Liver (tissue), 3 donors: Measurements from ENCODE around the gene GNG12.

Experiments
- CTCF ChIP-seq: fragments of 150-350 bp; IDR thresholded peaks from 2 replicates; pipeline ENCODE4 v1.5.1; 2017; ENCODE audit warnings: improper control_type of control experiment, low read depth, low read length; ENCODE audit not compliant: missing input control
- JUND ChIP-seq, 2 donors: IDR thresholded peaks; 2 replicates each; pipeline ENCODE4 v1.6.1; 2016; ENCODE audit warnings: antibody characterized with exemption in 2 of 2
- MAX ChIP-seq: IDR thresholded peaks from 2 replicates; pipeline ENCODE4 v1.6.1; 2016; ENCODE audit warnings: antibody characterized with exemption
- RAD21 ChIP-seq, 2 donors: IDR thresholded peaks; 2 replicates each; pipeline ENCODE4 v1.6.1; 2016; ENCODE audit warnings: antibody characterized with exemption in 2 of 2, mild to moderate bottlenecking in 2 of 2
- REST ChIP-seq: IDR thresholded peaks from 2 replicates; pipeline ENCODE4 v1.6.1; 2016; ENCODE audit warnings: antibody characterized with exemption, mild to moderate bottlenecking
- TAF1 ChIP-seq: conservative IDR thresholded peaks from 2 replicates; pipeline ENCODE4 v1.6.1; 2016; ENCODE audit warnings: antibody characterized with exemption, mild to moderate bottlenecking
- YY1 ChIP-seq: IDR thresholded peaks from 2 replicates; pipeline ENCODE4 v1.6.1; 2016; ENCODE audit warnings: antibody characterized with exemption, mild to moderate bottlenecking
- donor health status: healthy.
- donor health status: healthy.

- TF ChIP-seq RAD21 (IDR thresholded peaks at IDR 0.05) (no peak), CTCF (no peak), TAF1 (no peak), REST (no peak), JUND (IDR thresholded peaks at IDR 0.05) (no peak), YY1 (no peak), MAX (no peak)
These were observed 72.2 kb downstream of the GNG12 start for GRCh38 chr1:67761091-67761490.
